HCT116 (cell line): ENCODE data around the gene MGA. TPM values are rescaled to one million over a fixed set of nuclear protein-coding genes. Genes with fewer than 3 reads are reported as not detected.
A peak's percentile ranks its signal among the peaks of the same experiment; 100 is the strongest.

ENCODE experiments used
- ATAC-seq: fragments of 200-7000 bp; cut with Tn5 transposase; 2 replicates; pipeline ENCODE4 v1.9.1; 2020; ENCODE audit warnings: mild to moderate bottlenecking, moderate library complexity
- BruUV-seq: library from RNA; stranded (reverse); fragments of 400-500 nt; replicated peaks from 2 replicates; lab custom pipeline; 2021; lab: Mats Ljungman, UMichigan
- CTCF ChIA-PET: fragments of 300-600 bp; sonication (Branson Sonifier 250); formaldehyde crosslinking; loops from one replicate; lab custom pipeline; 2021; ENCODE audit warnings: antibody characterized with exemption; lab: Charles Lee
- POLR2A ChIA-PET: fragments of 300-600, 350-600 bp; sonication (Branson Sonifier 250); formaldehyde crosslinking; loops from one replicate; lab custom pipeline; 2021; ENCODE audit warnings: antibody characterized with exemption; lab: Charles Lee
- RAD21 ChIA-PET, 2 experiments: fragments of 300-600 bp; sonication (Branson Sonifier 250); formaldehyde crosslinking; loops; one replicate each; lab custom pipeline; 2023; ENCODE audit warnings: low total read pairs in 2 of 2; ENCODE audit not compliant: uncharacterized antibody in 2 of 2, unreplicated experiment in 2 of 2, low non-redundant PET in 1 of 2; lab: Charles Lee
- DNase-seq: peaks from one replicate; pipeline ENCODE4 v3.0.0-alpha.2; 2010; ENCODE audit warnings: low read depth, low spot score
- H2AFZ ChIP-seq: fragments of 200-600 bp; shearing (Covaris generic), sonication (generic); 2 replicates; pipeline ENCODE4 v1.6.1; 2017; ENCODE audit warnings: low read depth, mixed run types, mixed read lengths, antibody characterized with exemption, low read length; ENCODE audit not compliant: poor library complexity, severe bottlenecking
- H3K27ac ChIP-seq: 2 replicates; pipeline ENCODE4 v1.5.1; 2012; ENCODE audit warnings: low read depth, low read length
- H3K27me3 ChIP-seq: fragments of 200-600 bp; sonication (generic); 2 replicates; pipeline ENCODE4 v1.6.1; 2016; ENCODE audit warnings: mixed run types, low read length, mixed read lengths; ENCODE audit not compliant: insufficient read depth
- H3K36me3 ChIP-seq, 2 experiments: fragments of 200-500 bp in 1 of 2; fragments of 200-600 bp in 1 of 2; sonication (Bioruptor generic) in 1 of 2; sonication (generic) in 1 of 2; 2 replicates each; pipeline versions ENCODE4 v1.5.1 to v1.6.1; 2014 to 2016; ENCODE audit warnings: low read length in 2 of 2, inconsistent platforms in 1 of 2, mixed read lengths in 1 of 2, mixed run types in 1 of 2; ENCODE audit not compliant: insufficient read depth in 2 of 2, control insufficient read depth in 1 of 2
- H3K4me1 ChIP-seq, 2 experiments: fragments of 200-600 bp in 1 of 2; sonication (generic) in 1 of 2; 2 replicates each; pipeline versions ENCODE4 v1.5.1 to v1.6.1; 2012 to 2017; ENCODE audit warnings: low read length in 2 of 2, inconsistent platforms in 1 of 2, mild to moderate bottlenecking in 1 of 2, mixed read lengths in 1 of 2, mixed run types in 1 of 2, moderate library complexity in 1 of 2; ENCODE audit not compliant: insufficient read depth in 2 of 2, control insufficient read depth in 1 of 2
- H3K4me2 ChIP-seq: fragments of 200-600 bp; sonication (generic); 2 replicates; pipeline ENCODE4 v1.6.1; 2017; ENCODE audit warnings: mixed run types, low read length, mixed read lengths
- H3K4me3 ChIP-seq, 2 experiments: fragments of 200-600 bp in 1 of 2; sonication (generic) in 1 of 2; replicated peaks in 1 of 2; 2 replicates each; pipeline ENCODE4 v1.5.1; 2011 to 2016; ENCODE audit warnings: low read length in 2 of 2, control low read depth in 1 of 2, low read depth in 1 of 2, mild to moderate bottlenecking in 1 of 2, mixed read lengths in 1 of 2, mixed run types in 1 of 2
- H3K79me2 ChIP-seq: fragments of 200-600 bp; sonication (generic); 2 replicates; pipeline ENCODE4 v1.6.1; 2017; ENCODE audit warnings: mild to moderate bottlenecking, mixed run types, low read length, moderate library complexity, mixed read lengths; ENCODE audit not compliant: insufficient read depth
- H3K9ac ChIP-seq: fragments of 200-600 bp; sonication (generic); 2 replicates; pipeline ENCODE4 v1.6.1; 2016; ENCODE audit warnings: low read length, mixed read lengths
- H3K9me2 ChIP-seq: fragments of 200-600 bp; sonication (generic), shearing (Covaris generic); 2 replicates; pipeline ENCODE4 v1.6.1; 2017; ENCODE audit warnings: mixed run types, mild to moderate bottlenecking, moderate library complexity; ENCODE audit not compliant: insufficient read depth
- H3K9me3 ChIP-seq, 2 experiments: fragments of 200-500 bp in 1 of 2; fragments of 200-600 bp in 1 of 2; sonication (Bioruptor generic) in 1 of 2; sonication (generic) in 1 of 2; 2 replicates each; pipeline ENCODE4 v1.6.1; 2014 to 2017; ENCODE audit warnings: low read length in 2 of 2, mixed read lengths in 2 of 2, inconsistent platforms in 1 of 2, low read depth in 1 of 2, mild to moderate bottlenecking in 1 of 2, mixed run types in 1 of 2, moderate library complexity in 1 of 2; ENCODE audit not compliant: control insufficient read depth in 1 of 2, insufficient read depth in 1 of 2
- H4K20me1 ChIP-seq: fragments of 200-600 bp; sonication (generic), shearing (Covaris generic); 2 replicates; pipeline ENCODE4 v1.6.1; 2017; ENCODE audit warnings: mixed run types, mild to moderate bottlenecking, moderate library complexity; ENCODE audit not compliant: insufficient read depth
- CBX3 ChIP-seq: IDR thresholded peaks from 2 replicates; pipeline ENCODE4 v1.6.1; 2012; ENCODE audit warnings: low read depth
- EGR1 ChIP-seq: IDR thresholded peaks from 2 replicates; pipeline ENCODE4 v1.6.1; 2012; ENCODE audit warnings: low read depth
- ELF1 ChIP-seq: IDR thresholded peaks from 2 replicates; pipeline ENCODE4 v1.6.1; 2012; ENCODE audit warnings: low read depth, borderline replicate concordance
- EZH2phosphoT487 ChIP-seq: fragments of 200-600 bp; IDR thresholded peaks from 2 replicates; pipeline ENCODE4 v1.6.1; 2018; ENCODE audit warnings: antibody characterized with exemption, borderline replicate concordance
- FOSL1 ChIP-seq: IDR thresholded peaks from 2 replicates; pipeline ENCODE4 v1.6.1; 2012; ENCODE audit warnings: low read depth
- JUND ChIP-seq: IDR thresholded peaks from 2 replicates; pipeline ENCODE4 v1.6.1; 2012
- POLR2A ChIP-seq: IDR thresholded peaks from 2 replicates; pipeline ENCODE4 v1.7.0; 2011; ENCODE audit warnings: borderline replicate concordance; ENCODE audit not compliant: insufficient read depth, insufficient read length; ENCODE audit errors: extremely low read depth
- POLR2AphosphoS5 ChIP-seq: IDR thresholded peaks from 2 replicates; pipeline ENCODE4 v1.6.1; 2011; ENCODE audit warnings: mild to moderate bottlenecking, low read depth, low read length, moderate library complexity
- RAD21 ChIP-seq: IDR thresholded peaks from 2 replicates; pipeline ENCODE4 v1.6.1; 2012; ENCODE audit warnings: low read depth, mild to moderate bottlenecking
- SP1 ChIP-seq: IDR thresholded peaks from 2 replicates; pipeline ENCODE4 v1.6.1; 2012; ENCODE audit warnings: low read depth
- SRF ChIP-seq: IDR thresholded peaks from 2 replicates; pipeline ENCODE4 v1.6.1; 2012; ENCODE audit warnings: low read depth
- TCF7L2 ChIP-seq: IDR thresholded peaks from 2 replicates; pipeline ENCODE4 v1.7.0; 2011; ENCODE audit warnings: borderline replicate concordance, inconsistent platforms; ENCODE audit not compliant: insufficient read depth, insufficient read length; ENCODE audit errors: extremely low read depth
- YY1 ChIP-seq: IDR thresholded peaks from 2 replicates; pipeline ENCODE4 v1.6.1; 2011; ENCODE audit warnings: low read length, low read depth, moderate library complexity, mild to moderate bottlenecking; ENCODE audit not compliant: insufficient replicate concordance; ENCODE audit errors: extremely low read depth
- ZBTB33 ChIP-seq: IDR thresholded peaks from 2 replicates; pipeline ENCODE4 v1.6.1; 2011; ENCODE audit warnings: mild to moderate bottlenecking, low read length, moderate library complexity; ENCODE audit not compliant: insufficient replicate concordance; ENCODE audit errors: extremely low read depth
- ZNF274 ChIP-seq: fragments of 200-500 bp; sonication (Bioruptor generic); IDR thresholded peaks from 2 replicates; pipeline ENCODE4 v1.6.1; 2014; ENCODE audit warnings: mild to moderate bottlenecking, low read depth, low read length, inconsistent platforms
- intact Hi-C: fragments of 100-400 bp; cut with micrococcal nuclease; formaldehyde crosslinking; loops from 2 replicates; pipeline ENCODE4 v1.10.0; 2022
- total RNA-seq: library from RNA; stranded (reverse); gene quantifications from one replicate; pipeline ENCODE4 v1.2.1, GENCODE V29; 2021; ENCODE audit not compliant: unreplicated experiment
- TF ChIP-seq, protein P1 (sequence below): IDR thresholded peaks from 2 replicates; pipeline ENCODE4 v1.6.1; 2012

The MGA gene
- total RNA-seq, 1 experiment from 2014 or later = 28.9 TPM

DNA sequence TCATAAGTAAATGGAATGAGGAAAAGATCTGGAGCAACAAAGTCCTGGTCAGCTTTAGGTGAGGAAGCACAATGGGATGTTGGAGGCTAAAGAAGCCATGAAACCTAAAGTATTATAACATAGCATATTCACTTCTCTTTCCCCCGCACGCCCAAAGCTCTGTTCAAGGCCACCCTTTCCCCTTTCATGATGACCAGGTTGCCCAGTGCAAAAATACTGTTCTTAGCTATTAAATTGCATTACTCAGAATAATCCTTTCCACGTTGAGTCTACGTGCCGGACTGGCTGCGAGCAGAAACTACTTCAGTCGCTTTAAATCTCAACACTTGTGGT is 113.5 kb downstream of the MGA start:
- Histone ChIP-seq H3K27ac (peak overlapping the region; percentile 73), H2AFZ (peak overlapping the region; percentile 44), H3K9me3 (no peaks in the 10 kb centered on the region), H3K36me3 (no peaks in the 10 kb centered on the region), H3K9ac (peak overlapping the region; percentile 71), H4K20me1 (no peaks in the 10 kb centered on the region), H3K4me3 (peak overlapping the region; percentile 79 to 80), H3K4me1 (peaks cover 14 to 31% of the 10 kb centered on the region in 2 experiments), H3K79me2 (peaks cover 24% of the 10 kb centered on the region; the same call in 1 of the 2 replicates), H3K4me2 (peak overlapping the region; percentile 90), H3K27me3 (no peaks in the 10 kb centered on the region), H3K9me2 (no peaks in the 10 kb centered on the region)
- ChIA-PET POLR2A (interaction anchor here (0.7 to 2.7 kb wide), 8 partner anchors 13 to 170 kb away, joined by 3 to 12 read pairs (median 4); no protein-coding TSS in a partner anchor), RAD21 (interaction anchor here (1.0 to 3.2 kb wide), 8 partner anchors 16 to 308 kb away, joined by 3 to 16 read pairs (median 8); no protein-coding TSS in a partner anchor), CTCF (interaction anchor here (0.6 to 5.1 kb wide), 26 partner anchors 10 to 364 kb away, joined by 3 to 125 read pairs (median 8); partner anchors contain the start of gene EHD4)
- intact Hi-C loops = loop anchor here (2.0 kb wide), 2 partner anchors 131 to 307 kb away; no protein-coding TSS in a partner anchor
- TF ChIP-seq SRF (0 out of 2 replicates have a peak, but pooled peaks have one; percentile 25), CBX3 (no peak), POLR2A (no peak)
- DNase-seq (no peak), ATAC-seq (no peak)
- no TSS peak for BruUV-seq

DNA sequence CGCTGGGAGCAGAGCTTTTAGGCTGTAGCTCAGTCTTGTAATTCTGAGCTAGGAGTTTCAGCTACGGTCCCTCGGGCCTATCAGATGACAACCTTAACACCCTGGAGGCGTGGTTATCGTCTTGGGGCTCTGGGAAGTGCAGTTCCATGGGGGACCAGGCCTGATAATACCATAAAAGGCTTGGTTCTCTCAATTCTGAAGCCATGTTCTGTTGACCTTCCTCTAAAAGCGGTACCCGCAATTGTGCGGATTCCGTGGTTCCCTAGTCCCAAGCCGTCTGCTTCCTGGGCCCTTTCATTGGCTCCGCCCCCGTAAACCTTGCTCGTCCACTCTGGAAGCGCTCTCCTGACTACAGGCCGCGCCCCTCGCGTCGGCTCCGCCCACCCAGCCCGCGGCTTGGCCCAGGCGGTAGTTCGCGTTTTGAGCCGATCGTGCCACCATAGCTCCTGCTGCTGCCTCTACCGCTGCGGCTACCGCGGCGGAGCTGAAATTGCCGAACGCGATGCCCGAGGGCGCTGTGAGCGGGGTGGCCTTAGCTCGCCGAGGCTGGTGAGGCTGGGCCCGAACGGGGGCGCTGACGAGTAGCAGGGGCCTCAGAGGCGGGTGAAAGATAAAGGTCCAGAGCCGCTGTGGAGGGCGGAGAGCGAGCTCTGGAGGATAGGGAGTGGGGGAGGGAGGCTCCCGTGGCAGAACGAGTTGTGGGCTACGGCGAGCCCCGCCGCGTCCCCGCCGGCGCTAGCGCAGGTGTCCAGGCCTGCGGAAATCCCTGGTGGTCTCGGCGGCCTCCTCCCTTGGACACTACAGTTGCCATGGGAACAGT is 114.1 kb downstream of the MGA start, which contains the start of gene MAPKBP1:
Gene MAPKBP1 (plus strand): TSS at position 423 of the 820 bp plus-strand sequence. CDS start 792 bp downstream, outside the sequence.
- DNase-seq (peak; percentile 95), ATAC-seq (peak; percentile 93)
- CTCF ChIA-PET = interaction anchor here (0.6 to 5.1 kb wide), 31 partner anchors 9 to 365 kb away, joined by 3 to 125 read pairs (median 6); partner anchors contain the start of gene EHD4
- no peaks in the 10 kb centered on the region for H3K27me3 ChIP-seq
- TSS peak; percentile 44 for BruUV-seq
- no peaks in the 10 kb centered on the region for H3K9me2 ChIP-seq
- RAD21 ChIA-PET = interaction anchor here (0.6 to 3.2 kb wide), 9 partner anchors 15 to 308 kb away, joined by 3 to 16 read pairs (median 4); no protein-coding TSS in a partner anchor
- peak within 1 kb of the TSS; percentile 79 to 80 for H3K4me3 ChIP-seq
- no peaks in the 10 kb centered on the region for H3K36me3 ChIP-seq
- peak within 1 kb of the TSS; percentile 44 for H2AFZ ChIP-seq
- intact Hi-C loops = loop anchor here (2.0 kb wide), 1 partner anchor 131 kb away; no protein-coding TSS in a partner anchor
- H3K9me3 ChIP-seq = no peaks in the 10 kb centered on the region
- H3K27ac ChIP-seq = peak within 1 kb of the TSS; percentile 73
- H3K4me1 ChIP-seq = peaks cover 14 to 31% of the 10 kb centered on the region in 2 experiments
- H3K4me2 ChIP-seq = peak within 1 kb of the TSS; percentile 90
- peaks cover 24% of the 10 kb centered on the region; the same call in 1 of the 2 replicates for H3K79me2 ChIP-seq
- POLR2A ChIA-PET = interaction anchor here (0.7 to 2.7 kb wide), 7 partner anchors 12 to 130 kb away, joined by 3 to 12 read pairs (median 4); no protein-coding TSS in a partner anchor
- no peaks in the 10 kb centered on the region for H4K20me1 ChIP-seq
- peak within 1 kb of the TSS; percentile 71 for H3K9ac ChIP-seq
- TF ChIP-seq, protein P1, sequence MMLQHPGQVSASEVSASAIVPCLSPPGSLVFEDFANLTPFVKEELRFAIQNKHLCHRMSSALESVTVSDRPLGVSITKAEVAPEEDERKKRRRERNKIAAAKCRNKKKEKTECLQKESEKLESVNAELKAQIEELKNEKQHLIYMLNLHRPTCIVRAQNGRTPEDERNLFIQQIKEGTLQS = no peak
- TF ChIP-seq SRF = peak; percentile 64; the same call in 1 of the 2 replicates
- peak; percentile 29; the same call in 1 of the 2 replicates for TF ChIP-seq ELF1
- TF ChIP-seq POLR2A = peak; percentile 42
- no peak for TF ChIP-seq FOSL1
- peak; percentile 75 for TF ChIP-seq RAD21
- peak; percentile 76 for TF ChIP-seq ZBTB33
- TF ChIP-seq ZNF274 = no peak
- TF ChIP-seq YY1 = peak; percentile 75
- TF ChIP-seq JUND = no peak
- no peak for TF ChIP-seq EZH2phosphoT487
- peak; percentile 90 for TF ChIP-seq TCF7L2
- peak; percentile 87 for TF ChIP-seq SP1
- peak; percentile 75 for TF ChIP-seq EGR1
- peak; percentile 54 for TF ChIP-seq POLR2AphosphoS5
